ENCODE results near the gene COX4I1.

DNA sequence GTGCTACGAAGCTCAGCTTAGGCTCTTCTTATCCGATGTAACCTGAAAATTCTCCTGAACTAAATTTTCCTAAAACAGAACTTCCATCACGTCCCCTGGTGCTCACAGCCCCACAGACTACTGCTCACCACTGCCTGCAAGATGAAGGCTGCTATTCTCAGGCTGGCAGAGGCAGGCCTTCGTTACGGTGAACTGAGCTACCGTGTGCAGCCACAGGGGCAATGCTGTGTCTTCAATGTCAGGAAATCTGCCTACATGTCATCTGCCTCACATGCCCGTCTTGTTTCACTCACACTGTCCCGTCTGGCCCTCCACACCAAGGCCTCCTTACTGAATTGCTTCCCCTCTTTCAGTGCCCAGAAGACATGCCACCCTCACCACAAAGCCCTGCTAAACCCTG is 16.1 kb upstream of the COX4I1 start:
- TF ChIP-seq, protein P1, sequence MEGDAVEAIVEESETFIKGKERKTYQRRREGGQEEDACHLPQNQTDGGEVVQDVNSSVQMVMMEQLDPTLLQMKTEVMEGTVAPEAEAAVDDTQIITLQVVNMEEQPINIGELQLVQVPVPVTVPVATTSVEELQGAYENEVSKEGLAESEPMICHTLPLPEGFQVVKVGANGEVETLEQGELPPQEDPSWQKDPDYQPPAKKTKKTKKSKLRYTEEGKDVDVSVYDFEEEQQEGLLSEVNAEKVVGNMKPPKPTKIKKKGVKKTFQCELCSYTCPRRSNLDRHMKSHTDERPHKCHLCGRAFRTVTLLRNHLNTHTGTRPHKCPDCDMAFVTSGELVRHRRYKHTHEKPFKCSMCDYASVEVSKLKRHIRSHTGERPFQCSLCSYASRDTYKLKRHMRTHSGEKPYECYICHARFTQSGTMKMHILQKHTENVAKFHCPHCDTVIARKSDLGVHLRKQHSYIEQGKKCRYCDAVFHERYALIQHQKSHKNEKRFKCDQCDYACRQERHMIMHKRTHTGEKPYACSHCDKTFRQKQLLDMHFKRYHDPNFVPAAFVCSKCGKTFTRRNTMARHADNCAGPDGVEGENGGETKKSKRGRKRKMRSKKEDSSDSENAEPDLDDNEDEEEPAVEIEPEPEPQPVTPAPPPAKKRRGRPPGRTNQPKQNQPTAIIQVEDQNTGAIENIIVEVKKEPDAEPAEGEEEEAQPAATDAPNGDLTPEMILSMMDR (IDR thresholded peaks at IDR 0.05), result no peak
- no peak for TF ChIP-seq POLR2A (IDR thresholded peaks at IDR 0.05)
